Dedifferentiated amniotic fluid mesenchymal stem cell (primary cell): ENCODE measurements around the gene TMEM223.
"Not testable (repeated sequence)": the region's sequence is repeated elsewhere in the genome, so short reads cannot be mapped to it uniquely, and the experiment has no call there.

Source experiments
- DNase-seq: peaks from one replicate; pipeline ENCODE4 v3.0.0-alpha.2; 2016; ENCODE audit errors: extremely low spot score

TMEM223 gene

GRCh38 chr11:62753736-62754603 is 37.8 kb downstream of the TMEM223 start, which contains the start of gene ZBTB3:
ZBTB3 (minus strand) TSS chr11:62754160; CDS start chr11:62753664, 496 bp downstream.
- DNase-seq: peak; percentile 99

DNA sequence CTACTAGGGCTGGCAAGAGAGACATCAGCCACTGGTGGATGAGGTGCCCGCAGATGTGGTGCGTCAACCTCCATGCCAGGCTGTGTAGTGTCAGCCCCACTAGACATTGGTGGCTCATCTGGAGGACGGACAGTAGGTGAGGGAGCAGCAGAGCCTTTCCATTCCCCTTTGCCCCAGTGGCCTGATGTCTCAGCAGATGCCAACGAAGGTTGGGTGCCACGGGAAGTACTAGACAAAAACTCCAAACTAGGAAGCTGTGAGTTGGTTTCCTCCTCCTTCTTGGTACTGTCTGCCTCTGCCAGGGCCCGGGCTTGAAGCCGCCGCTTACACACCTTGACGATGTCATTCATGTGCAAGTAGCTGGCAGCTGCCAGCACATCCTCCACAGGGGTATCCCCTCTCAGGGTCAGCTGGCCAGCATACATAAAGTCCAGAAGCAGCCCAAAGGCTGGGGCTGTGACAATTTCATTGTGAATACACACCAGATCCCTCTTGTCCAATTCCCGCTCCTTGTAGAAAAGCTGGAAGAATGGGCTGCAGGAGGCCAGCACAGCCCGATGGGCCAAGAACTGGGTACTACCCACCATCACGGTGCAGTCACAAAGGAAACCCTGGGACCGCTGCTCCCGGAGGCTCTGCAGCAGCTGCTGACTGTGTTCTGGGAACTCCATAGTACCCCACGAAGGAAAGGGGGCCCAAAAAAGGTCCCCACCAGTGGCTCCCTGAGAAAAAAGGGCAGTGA is 38.6 kb downstream of the TMEM223 start:
- DNase-seq: no peak

- DNase-seq: no peak
Observed at GRCh38 chr11:62752177-62752785, 39.5 kb downstream of the TMEM223 start.

GRCh38 chr11:62749931-62750330 is 41.9 kb downstream of the TMEM223 start:
- not testable (repeated sequence) for DNase-seq

DNA sequence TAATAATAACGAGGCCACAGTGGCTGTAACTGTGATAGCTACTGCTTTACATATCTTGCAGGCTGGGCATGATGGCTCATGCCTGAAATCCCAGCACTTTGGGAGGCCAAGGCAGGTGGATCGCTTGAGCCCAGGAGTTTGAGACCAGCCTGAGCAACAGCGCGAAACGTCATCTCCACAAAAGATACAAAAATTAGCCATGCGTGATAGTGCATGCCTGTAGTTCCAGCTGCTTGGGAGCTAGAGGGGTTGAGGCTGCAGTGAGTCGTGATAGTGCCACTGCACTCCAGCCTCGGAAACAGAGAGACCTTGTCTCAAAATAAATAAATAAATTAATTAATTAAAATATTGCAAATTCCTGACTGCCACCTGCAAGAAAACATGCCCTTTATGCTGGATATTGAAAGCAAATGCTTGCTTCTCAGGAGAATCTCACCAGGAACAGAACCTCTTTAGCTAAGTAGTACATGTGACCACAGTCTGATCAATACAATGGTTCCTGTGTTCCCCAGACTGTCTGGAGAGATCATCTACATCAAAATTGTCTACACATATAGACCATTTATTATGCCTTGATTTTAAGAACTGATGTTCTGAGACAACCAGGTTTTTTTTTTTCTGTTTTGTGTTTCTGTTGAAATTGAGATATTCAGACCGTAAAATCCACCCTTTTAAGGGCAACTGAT is 44.2 kb downstream of the TMEM223 start:
- no peak for DNase-seq
